ENCODE measurements around the gene CHPF.

Gene CHPF

GRCh38 chr2:219496825-219497494, 46.6 kb downstream of the CHPF start:
- no peak for DNase-seq (ENCODE audit: low read depth)

- DNase-seq (ENCODE audit: low read depth) = no peak
Measured at GRCh38 chr2:219496247-219496824, 47.3 kb downstream of the CHPF start.

- DNase-seq (ENCODE audit: low read depth) = no peak
Measured at GRCh38 chr2:219495531-219496122, 48.0 kb downstream of the CHPF start.

- DNase-seq (ENCODE audit: low read depth) = no peak
Measured at GRCh38 chr2:219494952-219495530, 48.6 kb downstream of the CHPF start.

GRCh38 chr2:219493086-219493485, 50.5 kb downstream of the CHPF start:
- no peak for DNase-seq (ENCODE audit: low read depth)

GRCh38 chr2:219492575-219492974, 51.0 kb downstream of the CHPF start:
- no peak for DNase-seq (ENCODE audit: low read depth)

- no peak for DNase-seq (ENCODE audit: low read depth)
Measured at GRCh38 chr2:219491278-219491963, 52.2 kb downstream of the CHPF start.

- DNase-seq (ENCODE audit: low read depth) = no peak
Measured at GRCh38 chr2:219490600-219491130, 52.9 kb downstream of the CHPF start.

- DNase-seq (ENCODE audit: low read depth) = no peak
Measured at GRCh38 chr2:219490186-219490585, 53.4 kb downstream of the CHPF start.

- DNase-seq (ENCODE audit: low read depth) = no peak
Measured at GRCh38 chr2:219489315-219489714, 54.3 kb downstream of the CHPF start.
